Neutrophil (primary cell): ENCODE measurements around the gene GAL.

Experiments used
- H3K27ac ChIP-seq: fragments of 200-600 bp; sonication (generic); 2 replicates; pipeline ENCODE4 v1.5.1; 2016; ENCODE audit warnings: mild to moderate bottlenecking, moderate library complexity
- H3K27me3 ChIP-seq: fragments of 200-600 bp; sonication (generic); 2 replicates; pipeline ENCODE4 v1.6.0; 2016; ENCODE audit warnings: mild to moderate bottlenecking
- H3K36me3 ChIP-seq: fragments of 200-600 bp; sonication (generic); 2 replicates; pipeline ENCODE4 v1.5.1; 2017
- H3K4me1 ChIP-seq, 2 experiments: fragments of 200-600 bp in 1 of 2; sonication (generic) in 1 of 2; 1 replicate in 1 of 2; 2 replicates in 1 of 2; pipeline versions ENCODE4 v1.5.1 to v1.6.1; 2013 to 2016; ENCODE audit warnings: low read depth in 1 of 2, low read length in 1 of 2, mild to moderate bottlenecking in 1 of 2, moderate library complexity in 1 of 2; ENCODE audit not compliant: control insufficient read depth in 1 of 2, insufficient read depth in 1 of 2
- H3K4me3 ChIP-seq, 2 experiments: fragments of 200-600 bp in 1 of 2; sonication (generic) in 1 of 2; 1 replicate in 1 of 2; 2 replicates in 1 of 2; pipeline ENCODE4 v1.5.1; 2013 to 2016; ENCODE audit warnings: low read depth in 1 of 2, low read length in 1 of 2, mild to moderate bottlenecking in 1 of 2, moderate library complexity in 1 of 2
- H3K9me3 ChIP-seq: fragments of 200-600 bp; sonication (generic); 2 replicates; pipeline ENCODE4 v1.5.1; 2016
- TF ChIP-seq, protein P1 (sequence below): fragments of 200-600 bp; sonication (generic); IDR thresholded peaks from 2 replicates; pipeline ENCODE4 v1.5.1; 2016; ENCODE audit warnings: antibody characterized with exemption

Gene GAL

DNA sequence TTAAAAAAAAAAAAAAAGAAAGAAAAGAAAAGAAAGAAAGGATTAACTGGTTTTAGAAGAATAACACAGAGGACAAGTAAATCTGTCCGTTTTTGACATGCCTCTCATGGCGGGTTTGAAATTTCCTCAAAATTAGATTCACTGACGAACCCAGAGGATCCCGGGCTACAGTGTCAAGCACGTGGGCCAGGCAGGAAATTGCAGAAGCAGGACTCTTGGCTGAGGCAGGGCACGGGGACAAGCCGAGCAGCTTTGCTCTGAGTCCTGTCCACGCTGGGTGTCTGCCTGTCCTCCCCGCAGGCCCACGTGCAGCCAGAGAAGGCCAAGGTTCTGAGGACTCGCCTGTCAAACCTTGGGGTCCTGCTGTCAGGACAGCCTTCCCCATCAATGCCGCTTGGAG, 24.7 kb downstream of the GAL start:
- TF ChIP-seq, protein P1, sequence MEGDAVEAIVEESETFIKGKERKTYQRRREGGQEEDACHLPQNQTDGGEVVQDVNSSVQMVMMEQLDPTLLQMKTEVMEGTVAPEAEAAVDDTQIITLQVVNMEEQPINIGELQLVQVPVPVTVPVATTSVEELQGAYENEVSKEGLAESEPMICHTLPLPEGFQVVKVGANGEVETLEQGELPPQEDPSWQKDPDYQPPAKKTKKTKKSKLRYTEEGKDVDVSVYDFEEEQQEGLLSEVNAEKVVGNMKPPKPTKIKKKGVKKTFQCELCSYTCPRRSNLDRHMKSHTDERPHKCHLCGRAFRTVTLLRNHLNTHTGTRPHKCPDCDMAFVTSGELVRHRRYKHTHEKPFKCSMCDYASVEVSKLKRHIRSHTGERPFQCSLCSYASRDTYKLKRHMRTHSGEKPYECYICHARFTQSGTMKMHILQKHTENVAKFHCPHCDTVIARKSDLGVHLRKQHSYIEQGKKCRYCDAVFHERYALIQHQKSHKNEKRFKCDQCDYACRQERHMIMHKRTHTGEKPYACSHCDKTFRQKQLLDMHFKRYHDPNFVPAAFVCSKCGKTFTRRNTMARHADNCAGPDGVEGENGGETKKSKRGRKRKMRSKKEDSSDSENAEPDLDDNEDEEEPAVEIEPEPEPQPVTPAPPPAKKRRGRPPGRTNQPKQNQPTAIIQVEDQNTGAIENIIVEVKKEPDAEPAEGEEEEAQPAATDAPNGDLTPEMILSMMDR: no peak
- Histone ChIP-seq H3K36me3 (peaks cover 63% of the 10 kb centered on the region), H3K4me3 (no peak overlapping the region), H3K9me3 (no peaks in the 10 kb centered on the region), H3K27me3 (no peaks in the 10 kb centered on the region), H3K27ac (no peak overlapping the region), H3K4me1 (no peaks in the 10 kb centered on the region)

DNA sequence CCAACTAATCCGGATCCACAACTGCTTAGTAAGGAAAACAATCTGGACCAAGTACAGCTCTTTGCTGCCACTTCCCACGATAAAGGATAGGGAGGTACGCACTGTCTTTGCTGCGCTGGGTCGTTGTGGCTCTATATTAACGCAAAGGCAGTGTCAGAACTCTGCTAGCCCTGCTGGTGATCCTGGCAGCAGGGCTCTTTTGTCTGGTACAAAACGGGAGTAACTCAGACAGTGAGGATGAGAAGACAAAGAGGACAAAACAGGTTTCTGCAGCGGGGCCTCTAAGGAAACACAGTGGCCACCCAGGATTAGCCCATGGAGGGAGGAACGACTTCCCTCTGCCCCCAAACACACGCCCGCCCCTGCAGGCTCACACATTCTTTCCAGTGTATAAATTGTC, 26.1 kb downstream of the GAL start:
- H3K27me3 ChIP-seq: no peaks in the 10 kb centered on the region
- H3K9me3 ChIP-seq: no peaks in the 10 kb centered on the region
- peaks cover 64% of the 10 kb centered on the region for H3K36me3 ChIP-seq
- peaks cover under 1 to 2% of the 10 kb centered on the region in 2 experiments for H3K4me1 ChIP-seq
- no peak overlapping the region for H3K4me3 ChIP-seq
- no peak overlapping the region for H3K27ac ChIP-seq
- TF ChIP-seq, protein P1: no peak

DNA sequence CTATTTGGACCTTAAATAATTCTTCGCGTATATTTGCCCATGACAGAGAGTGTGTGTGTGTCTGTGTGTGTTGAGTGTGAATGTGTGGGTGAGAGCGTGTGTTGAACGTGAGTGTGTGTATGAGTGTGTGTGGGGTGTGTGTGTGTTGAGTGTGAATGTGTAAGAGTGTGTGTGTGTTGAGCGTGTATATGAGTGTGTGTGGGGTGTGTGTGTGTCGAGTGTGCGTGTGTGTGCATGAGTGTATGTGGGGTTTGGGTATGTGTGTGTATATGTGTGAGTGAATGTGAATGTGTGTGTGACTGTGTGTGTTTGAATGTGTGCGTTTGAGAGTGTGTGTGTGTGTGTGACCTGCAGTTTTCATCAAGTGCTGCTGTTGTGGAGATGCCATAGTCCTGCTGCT, 26.8 kb downstream of the GAL start:
- H3K4me3 ChIP-seq: no peak overlapping the region
- peaks cover 59% of the 10 kb centered on the region for H3K36me3 ChIP-seq
- TF ChIP-seq, protein P1: no peak
- no peaks in the 10 kb centered on the region for H3K9me3 ChIP-seq
- no peak overlapping the region for H3K27ac ChIP-seq
- no peaks in the 10 kb centered on the region for H3K27me3 ChIP-seq
- peaks cover 8 to 9% of the 10 kb centered on the region in 2 experiments for H3K4me1 ChIP-seq

DNA sequence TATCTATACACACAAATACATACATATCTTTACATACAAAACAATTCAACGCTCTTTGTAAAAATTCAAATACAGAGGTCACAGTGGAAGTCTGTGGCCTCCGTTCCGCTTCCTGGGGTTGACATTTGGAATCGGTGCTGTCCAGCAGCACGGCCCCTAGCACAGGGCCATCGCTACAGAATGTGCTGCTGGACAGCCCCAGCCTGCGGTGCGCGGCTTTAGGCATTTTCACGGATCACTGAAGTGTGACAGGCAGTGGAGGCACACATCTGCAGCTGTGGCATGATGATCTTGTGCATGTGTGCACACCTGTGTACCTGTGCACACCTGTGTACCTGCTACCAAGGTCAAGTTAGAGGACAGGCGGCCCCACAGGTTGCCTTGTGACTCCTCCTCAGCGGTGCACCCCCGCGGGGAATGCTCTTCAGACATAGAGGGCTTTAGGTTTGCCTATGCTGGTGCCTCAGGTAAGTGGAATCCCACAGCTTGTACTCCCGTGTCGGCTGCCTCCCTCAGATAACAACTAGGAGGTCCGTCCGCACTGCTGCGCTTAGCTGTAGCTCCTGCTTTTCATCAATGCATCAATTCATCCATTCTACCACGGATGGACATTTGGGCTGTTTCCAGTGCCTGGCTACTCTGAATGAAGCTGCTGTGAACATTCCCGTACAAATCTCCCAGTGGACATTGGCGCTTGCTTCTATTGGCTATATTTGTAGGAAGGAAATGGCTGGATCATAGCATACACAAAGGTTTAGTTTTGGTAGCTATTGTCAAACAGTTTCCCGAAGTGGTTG, 29.9 kb downstream of the GAL start:
- no peaks in the 10 kb centered on the region for H3K9me3 ChIP-seq
- no peak overlapping the region for H3K27ac ChIP-seq
- peaks cover 15 to 24% of the 10 kb centered on the region in 2 experiments for H3K4me1 ChIP-seq
- TF ChIP-seq, protein P1: no peak
- H3K27me3 ChIP-seq: no peaks in the 10 kb centered on the region
- H3K4me3 ChIP-seq: no peak overlapping the region
- peaks cover 35% of the 10 kb centered on the region for H3K36me3 ChIP-seq

DNA sequence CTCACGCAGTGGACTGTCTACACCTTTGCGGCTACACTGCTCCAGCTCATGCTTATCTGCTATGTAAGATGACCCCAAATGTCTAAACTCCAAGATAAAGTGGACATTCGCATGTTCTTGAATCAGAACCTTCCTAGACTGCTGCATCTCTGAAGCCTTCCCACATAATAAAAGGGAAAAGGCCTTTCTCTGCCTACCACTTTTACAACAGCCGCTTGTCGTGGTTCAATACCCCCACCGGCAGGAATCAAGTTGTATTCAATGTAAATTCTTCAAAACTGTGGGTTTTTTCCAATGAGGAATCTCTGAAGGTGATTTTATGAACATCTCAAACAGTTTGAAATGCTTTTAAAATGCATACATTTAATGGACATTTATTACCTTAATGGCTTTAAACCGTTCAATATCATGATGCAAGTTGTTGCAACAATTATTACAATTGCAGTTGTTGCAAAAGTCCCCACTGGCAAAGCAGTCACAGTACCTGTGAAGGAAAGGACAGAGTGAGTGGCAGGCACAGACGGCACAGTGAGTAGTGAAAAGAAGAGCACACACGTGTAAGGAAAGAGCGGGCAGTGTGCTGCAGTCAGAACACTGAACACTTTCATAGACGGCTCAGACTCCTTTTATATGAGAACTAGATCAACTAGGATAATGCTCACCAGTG, 31.2 kb downstream of the GAL start:
- H3K4me3 ChIP-seq: no peak overlapping the region
- TF ChIP-seq, protein P1: no peak
- no peaks in the 10 kb centered on the region for H3K9me3 ChIP-seq
- peaks cover 31% of the 10 kb centered on the region for H3K36me3 ChIP-seq
- H3K4me1 ChIP-seq: peaks cover 15 to 24% of the 10 kb centered on the region in 2 experiments
- peak overlapping the region; percentile 22 for H3K27ac ChIP-seq
- H3K27me3 ChIP-seq: no peaks in the 10 kb centered on the region
